ENCODE measurements around the gene KIAA1755.

Gene KIAA1755

GRCh38 chr20:38202153-38202981 is 58.2 kb downstream of the KIAA1755 start:
- DNase-seq = no peak

GRCh38 chr20:38201356-38201755 is 59.2 kb downstream of the KIAA1755 start:
- DNase-seq = peak; percentile 55

GRCh38 chr20:38200646-38201045 is 59.9 kb downstream of the KIAA1755 start:
- DNase-seq = no peak

GRCh38 chr20:38199501-38200390 is 60.8 kb downstream of the KIAA1755 start:
- DNase-seq = no peak

GRCh38 chr20:38198238-38198861 is 62.2 kb downstream of the KIAA1755 start:
- DNase-seq = no peak

DNA sequence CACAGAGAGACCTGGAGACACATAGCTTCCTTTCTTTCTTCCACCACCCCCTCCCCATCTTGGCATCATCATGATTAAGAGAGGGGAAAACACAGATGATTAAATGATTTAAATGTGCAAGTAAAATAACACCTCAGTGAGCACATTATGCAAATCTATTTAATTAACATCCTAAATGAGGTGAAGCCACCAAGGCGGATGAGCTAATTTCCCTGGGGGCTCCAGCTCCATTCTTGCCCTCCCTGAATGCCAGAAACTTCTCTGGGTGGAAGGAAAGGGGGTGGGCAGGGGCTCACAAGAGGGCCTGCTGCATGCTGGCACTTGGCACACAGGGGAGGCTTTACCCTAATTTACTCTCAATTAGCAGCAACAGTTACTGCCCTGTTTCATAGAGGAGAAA is 62.9 kb downstream of the KIAA1755 start:
- DNase-seq = no peak

GRCh38 chr20:38197217-38197616 is 63.3 kb downstream of the KIAA1755 start:
- no peak for DNase-seq

- DNase-seq = peak; percentile 96
Observed at GRCh38 chr20:38196592-38196991, 63.9 kb downstream of the KIAA1755 start.

DNA sequence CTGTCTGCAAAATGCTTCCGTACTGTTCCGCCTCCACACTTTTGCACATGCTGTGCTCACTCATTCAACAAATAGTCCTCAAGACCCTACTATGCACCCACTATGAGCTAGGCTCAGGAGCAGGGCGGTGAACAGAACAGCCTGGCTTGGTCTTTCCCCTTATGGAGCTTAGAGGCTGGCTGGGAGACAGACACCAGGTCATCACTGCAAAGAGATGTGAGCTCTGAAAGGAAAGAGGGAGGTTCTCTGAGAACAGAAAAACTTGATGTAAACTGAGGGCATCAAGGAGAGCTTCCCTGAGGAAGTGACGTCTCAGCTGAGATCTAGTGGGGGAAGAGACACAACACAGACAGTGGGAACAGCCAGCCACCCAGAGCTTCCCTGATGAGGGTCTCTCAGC is 64.5 kb downstream of the KIAA1755 start:
- no peak for DNase-seq

- DNase-seq = no peak
Observed at GRCh38 chr20:38195521-38195920, 65.0 kb downstream of the KIAA1755 start.

- DNase-seq = no peak
Observed at GRCh38 chr20:38194971-38195504, 65.5 kb downstream of the KIAA1755 start.

- DNase-seq = no peak
Observed at GRCh38 chr20:38193586-38194105, 66.9 kb downstream of the KIAA1755 start.

DNA sequence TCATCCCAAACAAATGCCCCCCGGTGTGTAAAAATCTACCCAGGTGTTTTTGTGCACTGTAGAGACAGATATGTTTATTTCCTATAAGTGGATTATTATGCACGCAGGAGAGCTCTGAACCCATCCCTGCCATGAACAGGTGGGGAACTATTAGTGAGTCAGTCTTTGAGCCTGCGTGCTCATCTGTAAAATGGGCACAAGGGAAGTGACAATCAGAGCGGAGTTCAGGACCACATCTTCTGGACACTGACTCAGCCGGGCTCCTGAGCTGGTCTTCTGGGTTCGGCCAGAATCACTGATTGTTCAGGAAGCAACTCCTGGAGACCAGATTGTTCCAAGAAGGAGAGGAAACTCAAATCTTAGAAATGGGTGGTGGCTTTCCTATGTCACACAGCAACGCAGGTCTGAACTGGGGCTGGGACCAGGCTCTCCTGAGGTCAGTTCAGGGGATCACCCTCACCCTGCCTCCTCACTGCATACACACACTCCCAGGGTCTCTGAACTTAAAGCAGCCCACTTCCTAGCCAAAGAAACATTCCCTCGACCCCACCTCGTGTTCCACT is 68.1 kb downstream of the KIAA1755 start:
- no peak for DNase-seq

- DNase-seq = no peak
Observed at GRCh38 chr20:38191654-38192053, 68.9 kb downstream of the KIAA1755 start.

GRCh38 chr20:38190936-38191371 is 69.6 kb downstream of the KIAA1755 start:
- DNase-seq = no peak

DNA sequence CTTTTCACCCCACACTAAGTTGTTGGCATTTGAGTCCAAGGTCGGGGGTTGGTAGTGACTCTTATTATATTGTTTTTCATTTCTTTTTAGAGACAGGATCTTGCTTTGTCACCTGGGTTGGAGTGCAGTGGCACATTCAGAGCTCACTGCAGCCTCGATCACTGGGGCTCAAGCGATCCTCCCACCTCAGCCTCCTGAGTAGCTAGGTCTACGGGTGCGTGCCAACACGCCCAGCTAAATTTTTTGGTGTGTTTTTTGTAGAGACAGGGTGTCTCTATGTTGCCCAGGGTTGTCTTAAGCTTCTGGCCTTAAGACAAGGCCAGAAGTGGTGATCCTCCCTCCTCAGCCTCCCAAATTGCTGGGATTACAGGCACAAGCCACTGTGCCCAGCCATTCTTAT is 70.4 kb downstream of the KIAA1755 start:
- DNase-seq = no peak

DNA sequence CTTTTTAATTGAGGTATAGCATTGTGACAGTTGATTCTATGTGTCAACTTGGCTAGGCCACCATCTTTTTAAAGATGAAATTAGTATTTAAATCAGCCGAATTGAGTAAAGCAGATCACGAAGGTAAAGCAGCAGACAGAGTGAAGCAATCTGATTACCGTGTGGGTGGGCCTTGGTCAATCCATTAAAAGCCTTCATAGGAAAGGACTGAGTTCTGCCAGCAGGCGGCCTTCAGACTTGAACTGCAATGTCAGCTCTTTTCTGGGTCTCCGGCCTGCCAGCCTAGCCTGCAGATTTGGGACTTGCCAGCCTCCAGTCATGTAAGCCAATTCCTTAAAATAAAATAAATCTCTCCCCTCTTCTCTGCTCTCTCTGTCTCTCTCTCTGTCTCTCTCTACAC is 73.0 kb downstream of the KIAA1755 start:
- DNase-seq = peak; percentile 12

DNA sequence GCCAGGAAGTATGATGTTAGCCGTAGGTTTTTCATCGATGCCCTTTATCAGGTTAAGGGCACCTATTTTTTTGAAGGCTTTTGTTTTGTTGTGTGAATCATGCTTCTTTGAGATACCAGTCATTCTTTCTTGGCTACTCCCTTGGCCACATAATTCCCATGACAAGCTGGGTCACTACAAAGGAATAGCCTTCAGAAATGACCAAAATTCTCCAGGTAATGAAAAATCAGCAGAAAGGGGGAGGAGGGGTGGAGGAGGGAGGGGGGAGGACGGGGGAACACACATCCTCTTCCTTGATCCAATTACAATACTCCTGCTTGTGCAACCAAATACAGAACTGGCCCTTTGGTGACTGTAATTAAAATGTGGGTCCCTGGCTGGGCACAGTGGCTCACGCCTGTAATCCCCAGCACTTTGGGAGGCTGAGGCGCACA is 73.7 kb downstream of the KIAA1755 start:
- DNase-seq = peak; percentile 7

- no peak for DNase-seq
Observed at GRCh38 chr20:38184101-38184500, 76.4 kb downstream of the KIAA1755 start.

DNA sequence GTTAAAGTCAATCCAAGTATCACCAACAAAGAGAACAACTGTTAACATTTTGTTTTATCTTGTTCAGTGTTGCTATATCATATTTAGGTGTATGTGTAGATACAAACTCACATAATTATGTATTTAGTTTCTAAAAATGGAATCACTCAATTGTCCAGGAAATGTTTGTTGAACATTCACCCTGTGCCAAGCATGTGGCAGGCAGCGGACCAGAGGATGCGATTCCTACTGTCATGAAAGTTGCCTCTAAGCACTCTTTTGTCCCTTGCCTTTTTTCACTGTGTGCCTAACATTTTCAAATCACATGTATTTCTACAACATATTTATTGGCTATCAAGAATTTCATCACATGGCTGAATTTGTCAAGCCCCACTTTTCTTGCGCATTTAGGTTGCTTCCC is 78.6 kb downstream of the KIAA1755 start:
- DNase-seq = no peak

- no peak for DNase-seq
Observed at GRCh38 chr20:38181207-38181801, 79.2 kb downstream of the KIAA1755 start.

GRCh38 chr20:38180781-38181180 is 79.8 kb downstream of the KIAA1755 start:
- no peak for DNase-seq
